ENCODE data around the gene MAEA.

Gene MAEA

DNA sequence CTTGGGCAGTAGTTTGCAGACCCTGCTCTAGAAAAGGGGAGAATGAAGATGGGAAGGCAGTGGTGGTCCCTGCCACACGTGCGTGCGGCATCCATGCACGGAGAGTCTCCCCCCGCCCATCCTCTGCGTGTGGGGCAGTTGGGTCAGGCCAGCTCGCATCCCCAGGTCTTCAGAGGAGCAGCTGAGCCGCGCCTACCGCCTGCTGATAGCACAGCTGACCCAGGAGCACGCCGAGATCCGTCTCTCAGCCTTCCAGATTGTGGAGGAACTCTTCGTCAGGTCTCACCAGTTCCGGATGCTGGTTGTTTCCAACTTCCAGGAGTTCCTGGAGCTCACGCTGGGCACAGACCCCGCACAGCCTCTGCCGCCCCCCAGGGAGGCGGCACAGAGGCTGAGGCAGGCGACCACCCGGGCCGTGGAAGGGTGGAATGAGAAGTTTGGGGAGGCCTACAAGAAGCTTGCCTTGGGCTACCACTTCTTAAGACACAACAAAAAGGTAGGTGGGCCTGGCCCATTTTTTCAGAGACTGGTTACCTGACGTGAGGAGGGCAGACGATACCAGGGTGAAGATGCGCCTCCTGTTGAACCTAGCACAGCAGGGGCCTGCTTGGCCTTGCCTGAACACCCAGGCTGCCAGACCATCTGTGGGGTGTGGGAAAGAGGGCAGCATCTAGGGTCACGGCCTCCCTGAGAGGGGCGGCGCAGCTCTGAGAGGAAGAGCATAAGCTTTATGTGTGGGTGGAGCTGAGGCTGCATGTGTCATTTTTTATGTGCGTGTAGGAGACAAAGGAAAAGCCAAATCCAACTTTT is 59.9 kb downstream of the MAEA start:
- DNase-seq = no peak

DNA sequence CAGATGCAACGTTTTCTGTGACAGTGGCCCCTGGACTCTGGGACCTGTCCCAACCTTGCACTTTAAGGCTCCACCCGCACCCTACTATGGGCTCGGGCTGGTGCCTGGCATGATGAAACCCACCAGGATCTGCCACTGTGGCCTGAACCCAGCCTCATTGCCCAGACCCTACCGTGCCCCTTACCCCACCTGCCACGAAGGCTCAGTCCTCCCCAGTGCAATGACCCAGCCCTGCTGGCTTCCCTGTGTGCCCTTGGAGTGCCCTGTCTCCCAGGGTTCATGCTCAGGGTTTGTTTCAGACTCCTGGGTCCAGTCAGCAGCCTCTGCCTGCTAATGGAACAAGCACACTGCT is 60.5 kb downstream of the MAEA start:
- no peak for DNase-seq

DNA sequence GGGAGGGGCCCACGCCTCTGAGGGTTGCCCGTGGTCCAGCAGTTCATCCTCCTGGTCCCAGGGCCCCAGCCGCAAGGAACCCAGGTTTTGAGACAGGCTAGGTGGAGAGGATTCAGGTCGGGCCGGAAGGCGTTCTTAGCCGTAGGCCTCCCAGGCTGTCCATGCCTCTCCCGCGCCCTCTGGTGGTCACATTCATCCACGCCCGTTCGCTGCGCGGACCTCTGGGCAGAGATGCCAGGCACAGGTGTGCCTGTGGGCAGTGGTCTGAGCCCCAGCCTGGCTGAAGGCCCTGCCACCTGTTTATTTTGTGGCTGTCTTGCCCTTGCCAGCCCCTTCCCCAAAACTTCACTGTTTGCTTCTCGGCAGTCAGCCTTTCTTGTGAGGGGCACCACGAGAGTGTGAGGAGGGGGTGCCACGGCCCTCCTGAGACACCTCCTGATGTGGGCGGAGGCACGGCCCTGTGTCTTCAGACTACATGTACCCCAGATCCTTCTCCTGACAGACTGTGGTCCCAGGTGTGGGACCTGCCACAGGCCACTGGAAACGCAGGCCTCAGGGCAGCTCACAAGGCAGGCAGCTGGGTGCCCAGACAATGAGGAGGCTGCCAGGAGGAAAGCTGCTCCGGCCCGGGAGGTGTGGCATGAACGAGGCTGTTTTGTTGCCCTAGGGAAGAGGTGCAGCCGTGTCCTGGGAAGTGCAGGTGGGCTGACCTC is 62.3 kb downstream of the MAEA start:
- peak in 49 of 56 donors; percentile 14 to 86 (median 47) for DNase-seq

- DNase-seq = no peak
Observed at GRCh38 chr4:1352567-1352900, 62.8 kb downstream of the MAEA start.

- no peak for DNase-seq
Observed at GRCh38 chr4:1353186-1354055, 63.7 kb downstream of the MAEA start.

DNA sequence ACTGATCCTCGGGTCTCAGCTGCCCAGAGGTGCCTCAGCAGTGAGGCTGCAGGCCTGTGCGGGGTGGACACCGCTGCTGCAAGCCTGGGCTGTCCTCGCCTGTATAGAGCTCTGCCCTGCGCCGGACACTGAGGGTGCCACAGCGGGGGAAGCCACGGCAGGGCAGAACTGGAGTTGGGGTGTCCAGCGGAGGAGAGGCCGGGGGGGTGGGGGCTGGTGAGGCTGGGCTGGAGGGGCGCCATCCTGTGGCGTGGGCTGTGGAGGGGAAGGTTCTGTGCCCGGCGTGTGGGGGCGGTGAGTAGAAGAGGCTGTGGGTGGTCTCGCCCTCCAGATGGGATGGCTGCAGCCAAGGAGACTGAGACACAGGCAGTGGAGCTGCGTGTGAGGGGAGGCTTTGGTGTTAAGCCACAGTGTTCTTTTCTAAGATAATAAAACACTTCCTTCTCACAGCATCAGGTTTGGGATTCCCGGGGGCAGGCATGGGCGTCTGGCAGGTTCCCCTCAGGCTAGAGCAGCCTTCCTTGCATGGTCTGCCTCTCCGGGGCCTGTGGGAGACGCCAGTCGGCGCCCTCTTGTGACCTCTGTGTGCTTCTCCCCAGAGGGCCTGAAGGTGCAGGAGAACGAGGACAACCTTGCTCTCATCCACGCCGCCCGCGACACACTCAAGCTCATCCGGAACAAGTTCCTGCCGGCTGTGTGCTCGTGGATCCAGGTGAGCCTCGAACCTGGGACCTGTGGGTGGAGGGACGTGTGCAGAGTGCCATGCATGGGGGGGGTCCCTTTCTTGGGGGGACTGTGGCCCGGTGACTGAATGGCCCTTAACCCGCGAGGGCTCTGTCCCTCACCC is 64.7 kb downstream of the MAEA start:
- no peak for DNase-seq

DNA sequence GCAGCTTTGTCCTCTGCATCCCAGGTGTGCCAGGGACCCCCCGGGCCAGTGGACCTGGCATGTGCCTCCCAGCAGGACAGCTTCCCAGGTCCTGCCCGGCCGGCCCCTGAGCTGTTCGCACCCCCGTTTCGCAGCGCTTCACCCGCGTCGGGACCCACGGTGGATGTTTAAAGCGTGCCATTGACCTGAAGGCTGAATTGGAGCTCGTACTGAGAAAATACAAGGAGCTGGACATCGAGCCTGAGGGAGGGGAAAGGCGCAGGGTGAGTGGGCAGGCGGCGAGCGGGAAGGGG is 65.2 kb downstream of the MAEA start:
- no peak for DNase-seq

GRCh38 chr4:1355378-1355777 is 65.7 kb downstream of the MAEA start:
- no peak for DNase-seq

DNA sequence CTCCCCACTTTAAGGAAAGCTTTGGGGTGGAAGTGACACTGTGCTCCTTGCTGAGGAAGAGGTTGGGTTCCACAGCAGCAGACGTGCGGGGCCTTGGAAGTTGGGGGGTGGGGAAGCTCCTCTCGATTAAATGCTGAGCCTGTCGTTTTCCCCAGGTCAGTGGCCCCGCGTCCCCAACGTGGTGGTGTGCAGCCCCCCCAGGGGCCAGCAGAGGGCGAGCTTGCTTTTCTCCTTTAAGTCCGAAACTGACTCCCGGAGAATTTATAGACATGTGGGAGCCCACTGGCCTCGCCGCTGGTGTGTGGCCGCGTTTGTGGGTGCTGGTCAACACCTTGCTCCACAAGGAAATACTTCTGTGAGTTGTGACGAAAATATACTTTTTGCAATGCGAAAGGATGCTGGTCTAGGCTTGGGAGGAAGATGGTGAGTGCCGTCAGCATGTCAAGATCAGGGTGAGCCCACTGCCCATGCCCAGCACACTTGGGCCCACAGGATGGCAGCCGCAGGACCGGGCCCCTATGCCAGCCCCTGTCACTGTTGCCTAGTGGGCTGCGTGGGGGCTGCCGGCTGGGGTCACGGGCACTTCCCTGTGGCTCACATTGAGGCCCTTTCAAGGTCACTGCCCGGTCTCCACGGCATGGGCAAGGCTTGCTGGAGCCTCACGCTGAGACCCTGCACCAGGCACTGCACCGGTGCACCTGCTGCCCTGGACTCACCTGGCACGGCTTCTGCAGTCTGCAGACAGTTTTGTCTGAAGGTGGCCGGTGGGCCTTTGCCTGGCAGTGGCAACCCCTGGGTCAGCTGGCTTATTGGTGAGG is 66.7 kb downstream of the MAEA start:
- peak in 37 of 56 donors; percentile 7 to 75 (median 32) for DNase-seq

DNA sequence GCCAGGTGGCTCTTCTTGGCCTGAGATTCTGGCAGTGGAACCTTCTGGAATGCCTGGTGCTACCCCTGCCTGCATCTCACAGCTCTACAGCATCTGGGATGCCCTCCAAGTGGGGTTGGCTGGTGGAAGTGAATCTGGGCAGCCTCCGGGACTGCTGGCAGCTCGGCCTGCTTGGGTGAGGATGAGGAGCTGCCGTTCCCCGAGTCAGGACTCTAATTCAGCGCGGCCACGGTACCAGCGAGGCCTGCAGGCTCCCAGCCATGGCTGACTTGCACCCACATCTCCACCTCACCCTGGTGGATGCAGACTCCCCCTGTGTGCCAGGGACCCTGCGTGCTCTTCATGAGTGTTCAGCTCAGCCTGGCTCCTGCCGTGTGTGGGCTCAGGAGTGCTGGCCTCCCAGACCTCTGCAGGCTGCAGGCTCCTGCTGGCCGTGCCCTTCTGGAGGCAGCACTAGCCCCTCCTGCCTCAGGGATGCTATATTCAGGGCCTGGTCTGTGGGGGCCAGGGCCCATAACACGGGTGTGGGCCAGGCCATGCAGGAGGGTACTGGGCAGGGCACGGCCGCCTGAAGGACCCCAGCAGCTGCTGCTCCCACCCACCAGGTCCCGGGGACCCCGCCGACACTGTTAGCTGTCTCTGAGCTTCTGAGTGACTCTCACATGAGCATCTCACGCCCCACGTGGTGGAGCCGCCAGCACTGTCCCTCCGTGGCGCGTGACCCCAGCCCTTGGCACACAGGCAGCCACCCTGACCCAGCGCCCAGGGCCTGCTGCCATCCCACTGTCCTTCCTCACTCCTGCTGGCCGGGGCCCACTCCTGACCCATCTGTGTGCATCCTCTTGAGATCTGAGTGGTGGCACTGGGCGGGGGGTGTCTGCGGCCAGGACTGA is 67.9 kb downstream of the MAEA start:
- peak in 35 of 56 donors; percentile 4 to 73 (median 39) for DNase-seq

DNA sequence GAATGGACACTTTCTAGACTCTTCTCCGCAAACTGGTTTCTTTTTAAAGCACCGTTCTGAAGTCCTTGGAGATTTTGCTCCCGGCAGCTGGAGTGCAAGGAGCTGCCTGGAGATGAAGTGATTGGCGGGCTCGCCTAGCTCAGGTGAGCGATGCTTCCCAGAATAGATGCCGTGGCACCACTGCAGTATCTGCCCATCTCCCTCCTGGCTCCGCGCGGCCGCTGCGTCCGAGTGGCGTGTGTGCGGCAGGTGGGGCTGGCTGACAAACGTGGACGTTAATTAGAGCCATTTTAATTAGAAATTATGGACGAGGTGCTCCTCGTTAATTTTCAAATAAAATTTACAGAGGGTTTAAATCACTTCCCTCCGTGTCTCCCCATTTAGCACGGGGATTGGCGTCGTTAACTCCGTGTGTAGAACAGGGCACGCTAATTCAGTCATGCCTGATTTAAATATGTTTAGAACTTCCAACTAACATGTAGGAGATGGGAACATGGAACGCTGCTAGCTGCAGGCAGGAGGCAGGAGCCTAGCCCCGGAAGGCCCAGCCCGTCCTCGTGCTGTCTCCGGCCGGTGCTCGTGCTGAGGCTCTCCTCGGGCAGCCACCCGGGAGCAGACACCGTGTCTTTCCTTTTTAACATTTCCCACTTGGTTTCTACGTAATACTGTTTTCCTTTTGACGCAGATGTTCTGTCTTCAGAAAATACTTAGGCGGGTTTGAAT is 68.9 kb downstream of the MAEA start:
- no peak for DNase-seq

DNA sequence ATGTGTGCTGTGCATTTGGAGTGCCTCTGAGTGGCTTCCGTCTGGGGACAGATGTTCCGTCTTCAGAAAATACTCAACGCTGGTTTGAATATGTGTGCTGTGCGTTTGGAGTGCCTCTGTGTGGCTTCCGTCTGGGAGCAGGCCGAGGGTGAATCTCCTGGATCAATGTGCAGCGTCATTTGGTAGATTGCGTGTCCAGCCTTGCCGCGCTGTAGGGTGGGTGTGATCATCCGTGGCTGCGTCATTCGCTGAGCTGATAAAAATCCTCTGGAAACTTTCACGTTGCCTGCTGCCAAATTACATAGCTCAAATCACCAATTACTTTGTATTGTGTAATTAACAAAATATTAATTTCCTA is 69.4 kb downstream of the MAEA start:
- no peak for DNase-seq

DNA sequence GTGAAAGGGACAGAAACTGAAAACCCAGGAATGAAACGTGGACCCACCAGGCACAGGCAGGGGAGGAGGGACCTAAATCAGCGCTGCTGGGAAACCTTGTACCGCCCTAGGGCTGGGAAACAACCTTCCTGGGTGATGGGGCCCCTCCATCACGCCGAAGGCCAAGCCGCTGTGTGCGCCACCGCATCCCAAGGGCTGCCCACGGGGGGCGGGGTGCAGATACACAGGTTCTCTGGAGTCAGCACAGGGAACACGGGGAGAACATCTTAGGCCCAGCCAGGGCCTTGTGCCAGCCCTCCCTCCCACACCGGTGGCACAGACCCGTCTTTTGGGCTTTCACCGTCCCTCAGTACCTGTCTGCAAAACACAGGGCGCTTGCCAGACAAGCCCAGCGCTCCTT is 70.3 kb downstream of the MAEA start:
- no peak for DNase-seq

- DNase-seq = no peak
Observed at GRCh38 chr4:1360423-1361283, 71.0 kb downstream of the MAEA start.

DNA sequence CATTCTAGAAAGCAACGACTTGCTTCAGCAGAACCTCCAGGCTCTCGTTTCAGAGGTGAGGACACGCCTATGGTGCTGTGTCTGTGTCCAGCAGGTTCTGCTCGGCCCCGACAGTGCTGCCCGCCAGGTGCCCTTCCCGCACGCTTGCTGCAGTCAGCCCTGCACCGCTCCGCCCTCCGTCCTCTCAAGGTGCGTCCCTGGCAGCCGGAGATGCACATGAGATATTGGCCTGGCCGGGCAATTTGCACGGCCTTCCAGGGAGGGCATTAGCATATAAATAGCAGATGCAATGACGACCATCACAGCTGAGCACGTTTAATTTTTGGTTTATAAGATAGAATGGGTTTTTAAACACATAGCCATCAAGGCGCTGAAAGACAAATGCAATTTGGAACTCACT is 71.7 kb downstream of the MAEA start:
- no peak for DNase-seq

GRCh38 chr4:1362046-1362445 is 72.4 kb downstream of the MAEA start:
- DNase-seq = no peak

DNA sequence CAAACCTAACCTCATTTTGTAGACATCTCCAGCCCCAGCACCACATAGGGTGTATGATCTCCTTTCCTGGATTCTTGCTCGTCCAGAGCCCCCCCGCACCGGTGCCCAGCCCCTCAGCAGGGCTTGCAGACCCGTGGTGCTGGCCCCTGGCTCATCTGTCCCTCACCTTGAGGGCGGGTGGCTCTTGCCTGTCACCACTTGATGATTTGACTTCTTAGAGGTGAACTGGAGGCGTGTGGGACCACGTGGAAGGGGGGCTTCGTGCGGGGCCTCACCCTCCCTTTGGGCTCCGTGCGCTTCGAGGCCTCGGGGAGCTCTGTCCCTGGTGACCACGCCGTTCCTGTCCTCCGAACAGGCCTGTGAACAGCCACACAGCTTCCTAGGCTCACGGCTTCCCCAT is 72.8 kb downstream of the MAEA start:
- DNase-seq = no peak

GRCh38 chr4:1363513-1363912 is 73.8 kb downstream of the MAEA start:
- no peak for DNase-seq
